ENCODE results near the gene CLP1. TPM values are rescaled to one million over a fixed set of nuclear protein-coding genes. Genes with fewer than 3 reads are reported as not detected.

Gene CLP1
- total RNA-seq, 1 experiment from 2014 or later: 35.5 TPM

GRCh38 chr11:57622263-57622662 is 35.3 kb upstream of the CLP1 start:
- Histone ChIP-seq H3K23me2 (ENCODE audit: insufficient read length, low read depth, low read length, poor library complexity, severe bottlenecking) (no peaks in the 10 kb centered on the region), H2AK5ac (ENCODE audit: insufficient read length, low read length) (no peak overlapping the region), H2BK20ac (ENCODE audit: low read depth, low read length, poor library complexity, severe bottlenecking) (no peak overlapping the region), H3T11ph (ENCODE audit: low read length) (no peak overlapping the region), H4K91ac (ENCODE audit: insufficient read length, low read depth, low read length) (no peak overlapping the region), H3K27ac (ENCODE audit: insufficient read length, low read depth, low read length) (no peak overlapping the region), H3K4me1 (ENCODE audit: insufficient read depth, low read length) (no peaks in the 10 kb centered on the region), H2BK15ac (ENCODE audit: low read depth, low read length) (no peak overlapping the region), H2AFZ (ENCODE audit: low read length) (no peak overlapping the region), H4K20me1 (ENCODE audit: control insufficient read depth, insufficient read depth, insufficient read length) (no peaks in the 10 kb centered on the region), H2BK5ac (ENCODE audit: insufficient read length, low read length) (no peak overlapping the region), H3K56ac (ENCODE audit: insufficient read length, low read depth, low read length) (no peak overlapping the region), H3K4me2 (ENCODE audit: insufficient read depth, insufficient read length, low read length) (no peak overlapping the region), H3K18ac (ENCODE audit: insufficient read length, low read depth, low read length) (no peak overlapping the region), H4K5ac (ENCODE audit: insufficient read length, low read depth, low read length) (no peak overlapping the region), H3K79me2 (ENCODE audit: insufficient read depth, low read length) (no peaks in the 10 kb centered on the region), H3K79me1 (ENCODE audit: insufficient read depth, low read depth, low read length, poor library complexity, severe bottlenecking) (no peaks in the 10 kb centered on the region), H3K14ac (ENCODE audit: insufficient read depth, low read length) (no peak overlapping the region), H3K4ac (ENCODE audit: low read depth, low read length) (no peak overlapping the region), H2BK12ac (ENCODE audit: insufficient read length, low read depth, low read length) (no peak overlapping the region), H3K9ac (ENCODE audit: extremely low read depth, insufficient read length, low read length) (no peak overlapping the region), H4K8ac (replicated peaks; ENCODE audit: insufficient read length, low read depth, low read length) (no peak overlapping the region), H3K9me3 (ENCODE audit: control insufficient read depth, low read depth, low read length) (no peaks in the 10 kb centered on the region), H3K23ac (ENCODE audit: insufficient read length, low read depth, low read length) (no peak overlapping the region), H3K27me3 (ENCODE audit: insufficient read depth, low read length) (no peaks in the 10 kb centered on the region), H2BK120ac (ENCODE audit: low read depth, low read length, poor library complexity, severe bottlenecking) (no peak overlapping the region)
- Mint-ChIP-seq H3K27ac (0 out of 7 replicates have a peak overlapping the region, but pooled peaks of 1 of the 3 experiments have one; percentile 3), H3K4me1 (no peaks in the 10 kb centered on the region), H3K36me3 (ENCODE audit: insufficient read depth in 1 of 3, low read depth in 3 of 3) (peaks cover 4 to 15% (median 5%) of the 10 kb centered on the region in 3 experiments; a peak in 6 of 7 replicates), H3K9me3 (peaks cover 11 to 18% of the 10 kb centered on the region in 2 experiments), H3K4me3 (no peak overlapping the region), H3K27me3 (ENCODE audit: low read depth) (no peaks in the 10 kb centered on the region; the same call in 1 of the 2 replicates)
- no CpG with 5 or more reads among the region's 3 CpGs for WGBS (ENCODE audit: extremely low coverage, insufficient read length, low lambda C conversion rate)
- no peak for TF ChIP-seq CTCF (conservative IDR thresholded peaks at IDR 0.05)
- no peak for DNase-seq
